ENCODE results near the gene RAPGEF4.

Gene RAPGEF4

GRCh38 chr2:173040729-173041128 lies 305.1 kb downstream of the RAPGEF4 start:
- no peak for DNase-seq (ENCODE audit: low read depth)

DNA sequence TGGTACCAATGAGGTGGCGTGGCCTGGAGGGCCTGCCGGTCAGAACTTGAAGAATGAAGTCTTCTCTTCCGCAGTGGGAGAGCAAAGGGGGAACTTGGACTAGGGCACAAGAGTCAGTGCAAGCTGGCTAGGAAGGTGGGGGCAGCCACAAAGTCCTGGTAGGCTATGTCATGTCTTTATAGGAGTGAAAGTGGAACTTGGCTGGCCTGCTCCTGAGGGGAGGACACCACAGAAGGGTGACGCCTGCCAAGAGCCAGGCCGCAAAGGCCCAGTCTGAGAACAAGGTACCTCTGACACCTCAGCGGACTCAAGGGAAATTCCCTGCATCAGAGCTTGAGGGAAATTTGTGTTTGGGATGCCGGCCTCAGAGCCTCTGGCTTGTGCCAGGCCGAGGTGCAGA lies 307.8 kb downstream of the RAPGEF4 start:
- DNase-seq (ENCODE audit: low read depth), result no peak

DNA sequence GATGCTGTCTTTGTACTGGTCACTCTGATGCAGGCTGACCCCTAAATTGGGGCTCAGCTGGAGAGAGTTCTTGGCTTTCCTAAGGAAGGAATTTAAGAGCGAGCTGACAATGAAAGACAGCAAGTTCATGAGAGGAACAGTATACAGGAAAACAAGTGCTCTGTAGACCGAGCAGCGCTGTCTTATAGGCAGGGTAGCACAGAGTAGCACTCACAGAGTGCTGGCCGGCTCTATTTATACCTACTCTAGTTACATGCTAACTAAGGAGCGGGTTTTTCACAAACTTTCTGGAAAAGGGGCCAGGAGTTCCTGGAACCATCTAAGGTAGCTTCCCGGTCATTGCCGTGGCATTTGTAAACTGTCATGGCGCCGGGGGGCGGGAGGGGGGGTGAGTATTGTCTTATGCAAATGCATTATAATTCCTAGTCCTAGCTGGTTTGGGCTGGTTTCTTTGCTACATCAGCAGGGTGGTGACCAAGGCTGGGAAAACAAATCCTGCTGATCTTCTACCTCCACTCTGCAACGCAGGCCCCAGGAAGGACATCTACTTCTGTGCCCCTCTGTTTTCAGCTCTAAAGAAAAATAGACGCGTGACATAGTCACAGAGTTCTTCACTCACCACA lies 308.4 kb downstream of the RAPGEF4 start:
- DNase-seq (ENCODE audit: low read depth), result no peak

- no peak for DNase-seq (ENCODE audit: low read depth)
Measured at GRCh38 chr2:173044686-173045085, 309.0 kb downstream of the RAPGEF4 start.

GRCh38 chr2:173045181-173045580 lies 309.5 kb downstream of the RAPGEF4 start:
- DNase-seq (ENCODE audit: low read depth), result no peak

GRCh38 chr2:173048522-173048896 lies 312.9 kb downstream of the RAPGEF4 start:
- DNase-seq (ENCODE audit: low read depth), result no peak

GRCh38 chr2:173048897-173049661 lies 313.4 kb downstream of the RAPGEF4 start:
- DNase-seq (ENCODE audit: low read depth), result no peak

DNA sequence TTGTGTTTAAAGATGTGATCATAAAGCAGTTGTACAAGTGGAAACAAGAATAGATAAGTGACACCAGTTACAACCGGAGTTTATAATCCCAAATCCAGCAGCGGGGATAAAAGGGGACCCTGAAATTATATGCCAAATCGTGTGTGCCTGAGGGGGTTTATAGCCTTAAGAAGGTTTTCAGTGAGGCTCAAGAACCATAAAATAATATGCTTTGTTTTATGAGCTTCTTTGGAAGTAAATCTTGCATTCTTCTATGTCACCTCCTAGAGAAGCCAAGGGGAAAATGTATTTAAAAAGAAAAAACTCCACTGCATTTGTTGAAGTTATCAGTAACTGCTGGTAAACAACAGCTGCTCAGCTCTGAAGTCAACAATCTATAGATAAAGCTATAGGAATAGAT lies 314.2 kb downstream of the RAPGEF4 start:
- no peak for DNase-seq (ENCODE audit: low read depth)

DNA sequence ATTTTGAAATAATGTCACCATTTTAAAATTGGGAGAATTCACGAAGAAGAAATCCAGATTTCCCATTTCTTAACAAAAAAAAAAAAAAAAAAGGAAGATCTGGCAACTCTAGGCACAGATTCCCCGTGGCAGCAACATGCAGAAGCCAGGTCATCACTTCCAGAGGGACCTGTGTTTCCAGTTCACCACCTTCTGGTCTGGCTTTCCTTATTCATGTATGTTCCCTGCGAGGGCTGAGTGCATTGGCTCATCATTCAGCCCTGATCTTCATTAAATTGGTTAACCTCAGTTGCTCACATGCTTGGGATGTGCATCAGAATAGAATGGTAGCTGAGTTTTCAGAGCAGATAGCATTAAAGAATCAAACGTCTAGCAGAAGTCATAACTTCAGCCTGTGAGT lies 315.0 kb downstream of the RAPGEF4 start:
- DNase-seq (ENCODE audit: low read depth), result no peak

- no peak for DNase-seq (ENCODE audit: low read depth)
Measured at GRCh38 chr2:173051463-173052215, 316.0 kb downstream of the RAPGEF4 start.

GRCh38 chr2:173053043-173053699 lies 317.5 kb downstream of the RAPGEF4 start:
- DNase-seq (ENCODE audit: low read depth), result no peak

- no peak for DNase-seq (ENCODE audit: low read depth)
Measured at GRCh38 chr2:173054466-173054865, 318.8 kb downstream of the RAPGEF4 start.

DNA sequence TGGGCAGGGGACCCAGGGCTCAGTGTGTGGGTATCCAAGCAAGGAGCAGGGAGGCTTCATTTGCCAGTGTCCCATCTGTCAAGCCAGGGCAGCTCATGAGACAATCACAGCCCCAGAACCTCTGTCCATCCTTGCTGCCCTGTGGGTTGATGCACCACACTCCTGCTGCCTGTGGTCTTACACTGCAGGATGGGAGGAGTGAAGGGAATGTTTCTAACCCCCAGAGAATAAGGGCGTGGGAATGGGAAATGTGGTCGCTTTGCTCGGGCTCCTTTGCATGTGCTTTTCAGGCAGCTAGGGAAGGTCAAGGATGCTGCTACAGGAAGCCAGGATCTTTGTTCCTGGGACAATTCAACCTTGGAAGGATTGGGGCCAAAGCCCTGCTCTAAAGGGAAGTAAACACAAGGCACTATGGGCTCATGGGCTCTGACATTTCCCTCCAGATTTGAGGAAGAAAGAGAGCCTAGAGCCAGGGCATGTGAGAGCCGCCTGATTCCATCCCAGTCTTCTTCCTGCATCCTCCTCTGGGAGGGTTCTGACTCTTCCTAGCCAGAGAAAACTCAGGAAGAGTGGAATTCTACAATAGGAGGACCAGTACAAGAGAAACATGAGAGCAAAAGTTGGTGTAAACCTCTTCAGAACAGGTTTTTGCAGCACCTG lies 321.2 kb downstream of the RAPGEF4 start:
- DNase-seq (ENCODE audit: low read depth), result no peak

DNA sequence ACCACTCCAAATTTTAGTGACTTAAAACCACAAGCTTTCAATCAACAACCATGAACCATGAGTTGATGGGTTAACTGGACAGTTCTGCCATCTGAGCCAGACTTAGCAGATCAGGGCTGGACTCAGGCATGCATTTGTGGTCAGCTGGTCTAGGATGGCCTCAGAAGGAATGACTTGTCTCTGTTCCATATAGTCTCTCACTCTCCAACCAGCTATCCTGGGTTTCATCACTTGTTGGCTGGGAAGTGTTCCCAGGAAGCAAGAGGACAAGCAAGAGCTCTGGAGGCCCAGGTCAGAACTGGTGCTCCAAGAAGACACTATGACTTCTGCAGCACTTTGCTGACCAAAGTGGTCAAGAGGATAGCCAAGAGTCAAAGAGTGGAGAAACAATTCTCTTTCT lies 322.5 kb downstream of the RAPGEF4 start:
- DNase-seq (ENCODE audit: low read depth), result no peak

- DNase-seq (ENCODE audit: low read depth), result no peak
Measured at GRCh38 chr2:173058673-173059072, 323.0 kb downstream of the RAPGEF4 start.

DNA sequence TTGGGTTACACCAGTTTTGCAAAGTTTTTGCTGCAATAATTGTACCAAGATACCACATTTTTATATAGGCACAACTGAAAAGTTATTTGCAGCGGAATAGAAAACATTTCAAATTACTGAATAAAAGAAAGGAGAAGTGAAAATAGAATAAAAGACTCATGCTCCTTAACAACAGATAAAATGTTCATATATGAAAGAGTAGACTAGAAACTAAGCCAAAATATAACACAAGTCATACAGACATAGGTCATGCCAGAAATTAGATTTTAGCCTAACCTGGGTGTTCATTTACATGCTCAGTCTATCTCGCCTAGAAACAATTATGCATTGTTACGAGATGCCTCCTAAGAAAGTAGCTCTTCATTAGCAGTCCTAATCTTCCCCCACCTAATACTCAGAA lies 323.6 kb downstream of the RAPGEF4 start:
- DNase-seq (ENCODE audit: low read depth), result no peak

- DNase-seq (ENCODE audit: low read depth), result no peak
Measured at GRCh38 chr2:173059971-173060461, 324.4 kb downstream of the RAPGEF4 start.

GRCh38 chr2:173062801-173063200 lies 327.2 kb downstream of the RAPGEF4 start:
- no peak for DNase-seq (ENCODE audit: low read depth)

DNA sequence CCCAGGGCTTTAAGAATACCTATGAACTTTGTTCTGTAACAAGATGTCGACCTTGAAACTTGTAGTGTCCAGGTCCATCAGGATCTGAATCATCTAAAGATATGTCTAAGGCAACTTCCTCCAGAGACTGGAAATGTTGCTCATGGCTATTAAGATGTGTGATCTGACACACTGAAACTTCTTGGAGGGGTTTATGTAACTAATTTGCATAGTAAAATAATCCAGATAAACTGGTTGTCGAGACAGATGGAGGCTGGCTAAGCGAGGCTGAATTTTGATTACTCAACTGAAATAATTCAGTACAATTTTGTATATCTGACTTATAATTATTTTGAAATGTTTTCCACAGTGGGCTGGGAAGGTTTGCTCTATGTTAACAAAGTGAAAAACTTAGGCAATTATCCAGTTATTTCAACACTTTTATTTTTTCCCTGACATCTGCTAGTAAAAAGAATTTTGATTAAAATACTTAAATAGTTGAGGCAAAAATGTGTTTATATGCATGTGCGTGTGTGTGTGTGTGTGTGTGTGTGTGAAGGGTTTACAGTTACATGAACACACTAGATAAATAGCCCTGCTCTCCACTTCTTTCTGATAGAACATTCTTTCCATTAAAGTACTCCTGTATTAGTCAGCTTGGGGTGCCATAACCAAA lies 328.6 kb downstream of the RAPGEF4 start:
- no peak for DNase-seq (ENCODE audit: low read depth)

GRCh38 chr2:173066887-173067676 lies 331.4 kb downstream of the RAPGEF4 start:
- no peak for DNase-seq (ENCODE audit: low read depth)

Measured in CMK (cell line).